K562 (cell line): ENCODE measurements around the gene ISM1. TPM values are rescaled to one million over a fixed set of nuclear protein-coding genes. Genes with fewer than 3 reads are reported as not detected.

Experiments used
- ATAC-seq: fragments of 200-7000 bp; cut with Tn5 transposase; 3 replicates; pipeline ENCODE4 v1.9.1; 2020; ENCODE audit warnings: moderate library complexity
- BruUV-seq: library from RNA; stranded (reverse); fragments of 400-500 nt; replicated peaks from 2 replicates; lab custom pipeline; 2021; lab: Mats Ljungman, UMichigan
- CTCF ChIA-PET: fragments of 300-600 bp; formaldehyde crosslinking; extraction: SDS; loops from one replicate; lab custom pipeline; 2021; ENCODE audit warnings: low intra/inter-chr PET ratio; lab: Yijun Ruan, JAX
- POLR2A ChIA-PET: fragments of 300-600, 350-650 bp; sonication (Branson Sonifier 250); formaldehyde crosslinking; extraction: SDS; loops from one replicate; lab custom pipeline; 2021; ENCODE audit warnings: antibody characterized with exemption, inconsistent platforms; lab: Yijun Ruan, JAX
- DNase-seq, 4 experiments: peaks; one replicate each; pipeline versions ENCODE4 v3.0.0 to v3.0.0-alpha.2; 2011 to 2018; ENCODE audit warnings: low spot score in 3 of 4, mixed read lengths in 3 of 4; ENCODE audit errors: extremely low read depth in 1 of 4
- FAIRE-seq: peaks from 2 replicates; lab custom pipeline; 2011; peaks lifted over from hg19 to GRCh38; lab: Jason Lieb, UNC
- H2AFZ ChIP-seq: 2 replicates; pipeline ENCODE4 v1.6.0; 2011; ENCODE audit warnings: low read depth, low read length, control low read depth, inconsistent platforms
- H3K27ac ChIP-seq: fragments of 200-600 bp; 3 replicates; pipeline ENCODE4 v1.8.0; 2011; ENCODE audit warnings: low read depth, mild to moderate bottlenecking, control low read depth, inconsistent platforms, low read length, moderate library complexity, mixed read lengths; ENCODE audit errors: extremely low read depth
- H3K27me3 ChIP-seq, 2 experiments: fragments of 300-600 bp in 1 of 2; 2 replicates in 1 of 2; 3 replicates in 1 of 2; pipeline versions ENCODE4 v1.6.0 to v1.8.0; 2011; ENCODE audit warnings: inconsistent platforms in 2 of 2, low read length in 2 of 2, mild to moderate bottlenecking in 1 of 2, mixed read lengths in 1 of 2, moderate library complexity in 1 of 2; ENCODE audit not compliant: control insufficient read depth in 2 of 2, insufficient read depth in 2 of 2
- H3K36me3 ChIP-seq: fragments of 300-600 bp; 3 replicates; pipeline ENCODE4 v1.8.0; 2011; ENCODE audit warnings: mild to moderate bottlenecking, low read length, inconsistent platforms; ENCODE audit not compliant: control insufficient read depth, insufficient read depth
- H3K4me1 ChIP-seq, 2 experiments: fragments of 200-600 bp in 1 of 2; replicated peaks in 1 of 2; 2 replicates in 1 of 2; 3 replicates in 1 of 2; pipeline versions ENCODE4 v1.5.1 to v1.8.0; 2011; ENCODE audit warnings: inconsistent platforms in 2 of 2, low read length in 2 of 2, mild to moderate bottlenecking in 1 of 2, mixed read lengths in 1 of 2, moderate library complexity in 1 of 2; ENCODE audit not compliant: control insufficient read depth in 2 of 2, insufficient read depth in 2 of 2
- H3K4me2 ChIP-seq: 2 replicates; pipeline ENCODE4 v1.6.1; 2011; ENCODE audit warnings: low read length, control low read depth, inconsistent platforms, mixed read lengths; ENCODE audit not compliant: insufficient read depth
- H3K4me3 ChIP-seq: fragments of 200-600 bp; sonication (generic), shearing (Covaris generic); 2 replicates; pipeline ENCODE4 v1.5.1; 2016; ENCODE audit warnings: control low read depth, inconsistent platforms
- H3K79me2 ChIP-seq: fragments of 200-600 bp; 3 replicates; pipeline ENCODE4 v1.8.0; 2011; ENCODE audit warnings: low read length, inconsistent platforms; ENCODE audit not compliant: control insufficient read depth, insufficient read depth
- H3K9ac ChIP-seq, 2 experiments: 2 replicates each; pipeline versions ENCODE4 v1.6.0 to v1.6.1; 2011; ENCODE audit warnings: low read depth in 2 of 2, low read length in 2 of 2, control low read depth in 1 of 2, inconsistent platforms in 1 of 2, mild to moderate bottlenecking in 1 of 2, mixed read lengths in 1 of 2; ENCODE audit not compliant: insufficient read depth in 1 of 2
- H3K9me1 ChIP-seq: one replicate; pipeline ENCODE4 v1.6.0; 2011; ENCODE audit warnings: inconsistent platforms, mild to moderate bottlenecking, low read length, moderate library complexity; ENCODE audit not compliant: control insufficient read depth, insufficient read depth
- H3K9me3 ChIP-seq: replicated peaks from 2 replicates; pipeline ENCODE4 v1.5.1; 2011; ENCODE audit warnings: low read depth, low read length, inconsistent platforms; ENCODE audit not compliant: control insufficient read depth, insufficient read depth
- H4K20me1 ChIP-seq: replicated peaks from 2 replicates; pipeline ENCODE4 v1.6.1; 2011; ENCODE audit warnings: low read length, inconsistent platforms, mixed read lengths; ENCODE audit not compliant: control insufficient read depth, insufficient read depth
- ASH1L ChIP-seq: fragments of 450-650 bp; IDR thresholded peaks from 2 replicates; pipeline ENCODE4 v1.6.1; 2018; ENCODE audit warnings: borderline replicate concordance, mild to moderate bottlenecking, low read depth; ENCODE audit not compliant: partially characterized antibody
- BRD4 ChIP-seq: fragments of 200-600 bp; sonication (generic); IDR thresholded peaks from 2 replicates; pipeline ENCODE4 v1.6.1; 2017; ENCODE audit warnings: inconsistent platforms
- PRMT5 ChIP-seq: sonication (generic); formaldehyde crosslinking; IDR thresholded peaks from 2 replicates; pipeline ENCODE4 v1.5.0; 2020; ENCODE audit warnings: missing genetic modification reagents
- SP1 ChIP-seq: sonication (generic); formaldehyde crosslinking; IDR thresholded peaks from 2 replicates; pipeline ENCODE4 v1.8.1; 2022; ENCODE audit warnings: mild to moderate bottlenecking, missing genetic modification reagents
- TAF1 ChIP-seq: IDR thresholded peaks from 2 replicates; pipeline ENCODE4 v1.6.1; 2011; ENCODE audit warnings: mild to moderate bottlenecking, low read length, moderate library complexity; ENCODE audit not compliant: insufficient read depth, control insufficient read depth, severe bottlenecking; ENCODE audit errors: extremely low read depth
- TAL1 ChIP-seq: fragments of 450-650 bp; IDR thresholded peaks from 2 replicates; pipeline ENCODE4 v1.6.1; 2016; ENCODE audit warnings: mild to moderate bottlenecking
- YBX1 ChIP-seq: fragments of 450-650 bp; IDR thresholded peaks from 2 replicates; pipeline ENCODE4 v1.7.1; 2016; ENCODE audit warnings: mild to moderate bottlenecking
- ZNF224 ChIP-seq: sonication (generic); formaldehyde crosslinking; IDR thresholded peaks from 2 replicates; pipeline ENCODE4 v1.8.0; 2022; ENCODE audit warnings: mild to moderate bottlenecking, missing genetic modification reagents
- ZNF644 ChIP-seq: fragments of 200-800 bp; sonication (Bioruptor generic); IDR thresholded peaks from 2 replicates; pipeline ENCODE4 v1.6.1; 2016; ENCODE audit warnings: low read depth, missing genetic modification characterization, missing compliant biosample characterization
- WGBS: fragments of 100-300 bp; shearing (Covaris generic); methylation state at CpG from one replicate; pipeline ENCODE4 v1.1.6; 2016; ENCODE audit warnings: low coverage, mixed read lengths; ENCODE audit not compliant: insufficient coverage; ENCODE audit errors: missing lambda C conversion rate; 5-methylcytosine and 5-hydroxymethylcytosine counted together
- in situ Hi-C: fragments of 300-500 bp; cut with MboI; formaldehyde crosslinking; loops from 4 replicates; pipeline ENCODE4 v1.15.0; 2018; ENCODE audit warnings: inconsistent platforms, mixed read lengths
- intact Hi-C: fragments of 100-400 bp; cut with micrococcal nuclease; formaldehyde crosslinking; loops from 2 replicates; pipeline ENCODE4 v1.14.2; 2022
- polyA plus RNA-seq, 8 experiments: library from polyadenylated mRNA; depleted of rRNA in 4 of 8; stranded (reverse) in 5 of 8; unstranded in 3 of 8; fragments of >200 nt; fragmentation: Nextera tagmentation in 2 of 8; fragmentation: Illumina TruSeq in 1 of 8; extraction: Ambion mirVana in 2 of 8; extraction: Trizol in 1 of 8; gene quantifications; 2 replicates each; pipeline versions ENCODE4 v1.2.1 to v1.2.3, GENCODE V29; 2011 to 2014; ENCODE audit warnings: inconsistent platforms in 1 of 8, missing spikeins in 1 of 8
- total RNA-seq, 7 experiments: library from RNA; depleted of rRNA in 6 of 7; stranded (reverse); fragments of >200 nt in 6 of 7; fragmentation: Illumina TruSeq in 2 of 7; extraction: Trizol in 2 of 7; gene quantifications; 2 replicates each; pipeline versions ENCODE4 v1.2.1 to v1.2.3, GENCODE V29; 2011 to 2021; ENCODE audit warnings: low replicate concordance in 1 of 7

The ISM1 gene
- total and polyA plus RNA-seq, 9 of the 15 experiments (the other 6 are each of a cell fraction or from before 2014, with no cell fraction given) = not detected

- in situ Hi-C loops (loop anchor here (10.0 kb wide), 1 partner anchor 223 kb away; no protein-coding TSS in a partner anchor), intact Hi-C loops (loop anchor here (10.0 kb wide), 1 partner anchor 383 kb away; no protein-coding TSS in a partner anchor)
- FAIRE-seq = no peak
These were observed 101.1 kb downstream of the ISM1 start for GRCh38 chr20:13322198-13322597.

GRCh38 chr20:13322621-13323020 is 101.5 kb downstream of the ISM1 start:
- H4K20me1 ChIP-seq = no peaks in the 10 kb centered on the region
- no peak for DNase-seq
- no peaks in the 10 kb centered on the region for H3K9me3 ChIP-seq
- 0% methylated on average over 3 of the region's 3 CpGs for WGBS
- H3K36me3 ChIP-seq = no peaks in the 10 kb centered on the region
- in situ Hi-C loops (loop anchor here (10.0 kb wide), 1 partner anchor 222 kb away; no protein-coding TSS in a partner anchor), intact Hi-C loops (loop anchor here (10.0 kb wide), 1 partner anchor 382 kb away; no protein-coding TSS in a partner anchor)
- no peak overlapping the region for H3K27ac ChIP-seq
- no peaks in the 10 kb centered on the region for H3K79me2 ChIP-seq
- no peak overlapping the region for H2AFZ ChIP-seq
- no peak for ATAC-seq
- ChIA-PET POLR2A (no interaction called here), CTCF (no interaction called here)
- H3K27me3 ChIP-seq = no peaks in the 10 kb centered on the region
- H3K4me3 ChIP-seq = no peak overlapping the region
- TF ChIP-seq TAF1 = no peak
- TF ChIP-seq ZNF224 (CRISPR knock-in tag) = no peak
- TF ChIP-seq ZNF644 = no peak
- TF ChIP-seq SP1 (CRISPR knock-in tag) = no peak
- FAIRE-seq = no peak
- no peak overlapping the region for H3K9ac ChIP-seq
- no peaks in the 10 kb centered on the region; a peak in 1 of 5 replicates for H3K4me1 ChIP-seq
- no peak overlapping the region for H3K4me2 ChIP-seq
- BruUV-seq = no TSS peak
- no peaks in the 10 kb centered on the region for H3K9me1 ChIP-seq

More at GRCh38 chr20:13322198-13322597, 101.1 kb downstream of the ISM1 start:
- Histone ChIP-seq H3K4me1 (no peaks in the 10 kb centered on the region; a peak in 1 of 5 replicates), H3K27ac (no peak overlapping the region), H3K4me2 (no peak overlapping the region), H3K4me3 (no peak overlapping the region), H3K9ac (no peak overlapping the region), H3K36me3 (no peaks in the 10 kb centered on the region), H2AFZ (no peak overlapping the region), H3K9me1 (no peaks in the 10 kb centered on the region), H4K20me1 (no peaks in the 10 kb centered on the region), H3K79me2 (no peaks in the 10 kb centered on the region), H3K27me3 (no peaks in the 10 kb centered on the region), H3K9me3 (no peaks in the 10 kb centered on the region)
- BruUV-seq = no TSS peak
- ChIA-PET CTCF (no interaction called here), POLR2A (no interaction called here)
- ATAC-seq = no peak
- WGBS = 6% methylated on average over 4 of the region's 5 CpGs
- DNase-seq = no peak
- TF ChIP-seq ASH1L (no peak), PRMT5 (no peak), TAL1 (no peak), YBX1 (no peak), BRD4 (no peak)
